ENCODE data around the gene QTRT2.
A peak's percentile ranks its signal among the peaks of the same experiment; 100 is the strongest.

The QTRT2 gene

GRCh38 chr3:114056130-114057010, at the start of gene QTRT2, which contains the start of gene CCDC191:
Gene QTRT2, plus strand, starts transcription at chr3:114056737. Its CDS starts 8,521 bp downstream, at chr3:114065258.
Gene CCDC191, minus strand, starts transcription at chr3:114056526. Its CDS starts 60 bp downstream, at chr3:114056466.
- DNase-seq, result peak; percentile 99

- DNase-seq, result no peak
These were observed 45.3 kb upstream of the QTRT2 start for GRCh38 chr3:114011059-114011797.

GRCh38 chr3:114014211-114014610, 42.3 kb upstream of the QTRT2 start:
- no peak for DNase-seq

- no peak for DNase-seq
These were observed 37.1 kb upstream of the QTRT2 start for GRCh38 chr3:114019486-114019885.

- no peak for DNase-seq
These were observed 35.6 kb upstream of the QTRT2 start for GRCh38 chr3:114020907-114021306.

- DNase-seq, result no peak
These were observed 34.3 kb upstream of the QTRT2 start for GRCh38 chr3:114022145-114022802.

GRCh38 chr3:114025451-114025850, 31.1 kb upstream of the QTRT2 start:
- no peak for DNase-seq

- DNase-seq, result no peak
These were observed 30.2 kb upstream of the QTRT2 start for GRCh38 chr3:114026331-114026730.

- no peak for DNase-seq
These were observed 22.8 kb upstream of the QTRT2 start for GRCh38 chr3:114033721-114034120.

- no peak for DNase-seq
These were observed 22.3 kb upstream of the QTRT2 start for GRCh38 chr3:114034211-114034610.

GRCh38 chr3:114034787-114035545, 21.6 kb upstream of the QTRT2 start:
- no peak for DNase-seq

GRCh38 chr3:114035896-114036295, 20.6 kb upstream of the QTRT2 start:
- DNase-seq, result no peak

GRCh38 chr3:114043205-114043604, 13.3 kb upstream of the QTRT2 start:
- no peak for DNase-seq

GRCh38 chr3:114052216-114052615, 4.3 kb upstream of the QTRT2 start:
- DNase-seq, result no peak

- no peak for DNase-seq
These were observed 442 bp downstream of the QTRT2 start for GRCh38 chr3:114057011-114057347.

- no peak for DNase-seq
These were observed 2.1 kb downstream of the QTRT2 start for GRCh38 chr3:114058646-114059045.

- DNase-seq, result no peak
These were observed 4.5 kb downstream of the QTRT2 start for GRCh38 chr3:114060906-114061655.

- DNase-seq, result no peak
These were observed 11.3 kb downstream of the QTRT2 start for GRCh38 chr3:114067804-114068203.

GRCh38 chr3:114068336-114068735, 11.8 kb downstream of the QTRT2 start:
- no peak for DNase-seq

- DNase-seq, result no peak
These were observed 15.2 kb downstream of the QTRT2 start for GRCh38 chr3:114071786-114072185.

GRCh38 chr3:114076711-114077110, 20.2 kb downstream of the QTRT2 start:
- DNase-seq, result no peak

- DNase-seq, result no peak
These were observed 21.6 kb downstream of the QTRT2 start for GRCh38 chr3:114078126-114078525.

Measured in NK-92 treated with Interleukin-12 subunit alpha and Interleukin-12 subunit beta, amount 100 ng/mL, for 24 hours (cell line).